Measurements from ENCODE around the gene MGMT.

MGMT gene

GRCh38 chr10:129495698-129496097 lies 28.7 kb downstream of the MGMT start:
- peaks cover 37% of the 10 kb centered on the region for H3K9me3 Mint-ChIP-seq
- no peaks in the 10 kb centered on the region for H3K27me3 Mint-ChIP-seq
- no peak overlapping the region for H3K27ac Mint-ChIP-seq
- no peak overlapping the region for H3K4me3 Mint-ChIP-seq
- DNase-seq: no peak
- ATAC-seq: no peak
- H3K36me3 Mint-ChIP-seq (ENCODE audit: low read depth): peaks cover 54% of the 10 kb centered on the region
- peaks cover 18% of the 10 kb centered on the region for H3K4me1 Mint-ChIP-seq

- DNase-seq: no peak
- Mint-ChIP-seq H3K4me3 (no peak overlapping the region), H3K27ac (no peak overlapping the region), H3K27me3 (no peaks in the 10 kb centered on the region), H3K36me3 (ENCODE audit: low read depth) (peaks cover 52% of the 10 kb centered on the region), H3K9me3 (peaks cover 26% of the 10 kb centered on the region), H3K4me1 (peaks cover 18% of the 10 kb centered on the region)
- ATAC-seq: no peak
Measured at GRCh38 chr10:129497013-129497412, 30.0 kb downstream of the MGMT start.

GRCh38 chr10:129498680-129499079 lies 31.6 kb downstream of the MGMT start:
- Mint-ChIP-seq H3K4me3 (no peak overlapping the region), H3K27me3 (no peaks in the 10 kb centered on the region), H3K36me3 (ENCODE audit: low read depth) (peaks cover 51% of the 10 kb centered on the region), H3K27ac (no peak overlapping the region), H3K9me3 (peaks cover 19% of the 10 kb centered on the region), H3K4me1 (peaks cover 10% of the 10 kb centered on the region)
- DNase-seq (no peak), ATAC-seq (no peak)

GRCh38 chr10:129500617-129501339 lies 33.7 kb downstream of the MGMT start:
- H3K4me3 Mint-ChIP-seq: no peak overlapping the region
- no peak overlapping the region for H3K27ac Mint-ChIP-seq
- no peak for ATAC-seq
- no peak for DNase-seq
- peaks cover 42% of the 10 kb centered on the region for H3K36me3 Mint-ChIP-seq (ENCODE audit: low read depth)
- H3K27me3 Mint-ChIP-seq: no peaks in the 10 kb centered on the region
- H3K9me3 Mint-ChIP-seq: peaks cover 23% of the 10 kb centered on the region
- peaks cover 12% of the 10 kb centered on the region for H3K4me1 Mint-ChIP-seq

GRCh38 chr10:129501652-129502436 lies 34.8 kb downstream of the MGMT start:
- Mint-ChIP-seq H3K4me1 (peaks cover 12% of the 10 kb centered on the region), H3K27ac (no peak overlapping the region), H3K4me3 (no peak overlapping the region), H3K27me3 (no peaks in the 10 kb centered on the region), H3K9me3 (peaks cover 28% of the 10 kb centered on the region), H3K36me3 (ENCODE audit: low read depth) (peaks cover 37% of the 10 kb centered on the region)
- ATAC-seq: no peak
- DNase-seq: no peak

- Mint-ChIP-seq H3K27me3 (no peaks in the 10 kb centered on the region), H3K4me3 (no peak overlapping the region), H3K36me3 (ENCODE audit: low read depth) (peaks cover 34% of the 10 kb centered on the region)
Measured at GRCh38 chr10:129502448-129502847, 35.4 kb downstream of the MGMT start.

GRCh38 chr10:129505500-129506075 lies 38.5 kb downstream of the MGMT start:
- Mint-ChIP-seq H3K36me3 (ENCODE audit: low read depth) (peaks cover 27% of the 10 kb centered on the region), H3K9me3 (peaks cover 24% of the 10 kb centered on the region), H3K4me3 (no peak overlapping the region), H3K4me1 (peaks cover 2% of the 10 kb centered on the region), H3K27ac (no peak overlapping the region), H3K27me3 (no peaks in the 10 kb centered on the region)
- DNase-seq: no peak
- no peak for ATAC-seq

More at GRCh38 chr10:129502448-129502847, 35.4 kb downstream of the MGMT start:
- H3K27ac Mint-ChIP-seq: no peak overlapping the region
- H3K9me3 Mint-ChIP-seq: peaks cover 28% of the 10 kb centered on the region
- no peak for ATAC-seq
- H3K4me1 Mint-ChIP-seq: peaks cover 12% of the 10 kb centered on the region
- DNase-seq: no peak

GRCh38 chr10:129506101-129506797 lies 39.2 kb downstream of the MGMT start:
- DNase-seq (no peak), ATAC-seq (no peak)
- Mint-ChIP-seq H3K27me3 (no peaks in the 10 kb centered on the region), H3K9me3 (peaks cover 25% of the 10 kb centered on the region), H3K36me3 (ENCODE audit: low read depth) (peaks cover 24% of the 10 kb centered on the region), H3K4me1 (peaks cover 2% of the 10 kb centered on the region), H3K27ac (no peak overlapping the region), H3K4me3 (no peak overlapping the region)

- Mint-ChIP-seq H3K36me3 (ENCODE audit: low read depth) (peaks cover 22% of the 10 kb centered on the region), H3K27me3 (no peaks in the 10 kb centered on the region), H3K9me3 (peaks cover 25% of the 10 kb centered on the region), H3K4me3 (no peak overlapping the region), H3K27ac (no peak overlapping the region), H3K4me1 (peaks cover 2% of the 10 kb centered on the region)
- no peak for DNase-seq
- no peak for ATAC-seq
Measured at GRCh38 chr10:129507216-129507889, 40.3 kb downstream of the MGMT start.

GRCh38 chr10:129509155-129509554 lies 42.1 kb downstream of the MGMT start:
- H3K36me3 Mint-ChIP-seq (ENCODE audit: low read depth): peaks cover 22% of the 10 kb centered on the region
- peaks cover 3% of the 10 kb centered on the region for H3K4me1 Mint-ChIP-seq

GRCh38 chr10:129509835-129510234 lies 42.8 kb downstream of the MGMT start:
- no peak for DNase-seq
- Mint-ChIP-seq H3K4me3 (no peak overlapping the region), H3K9me3 (peaks cover 20% of the 10 kb centered on the region), H3K4me1 (peaks cover 5% of the 10 kb centered on the region), H3K27ac (no peak overlapping the region), H3K27me3 (no peaks in the 10 kb centered on the region), H3K36me3 (ENCODE audit: low read depth) (peaks cover 22% of the 10 kb centered on the region)
- no peak for ATAC-seq

More at GRCh38 chr10:129509155-129509554, 42.1 kb downstream of the MGMT start:
- DNase-seq (no peak), ATAC-seq (no peak)
- Mint-ChIP-seq H3K4me3 (no peak overlapping the region), H3K27ac (no peak overlapping the region), H3K27me3 (no peaks in the 10 kb centered on the region), H3K9me3 (peaks cover 25% of the 10 kb centered on the region)

- Mint-ChIP-seq H3K4me3 (no peak overlapping the region), H3K27me3 (no peaks in the 10 kb centered on the region), H3K36me3 (ENCODE audit: low read depth) (peaks cover 20% of the 10 kb centered on the region), H3K4me1 (peaks cover 5% of the 10 kb centered on the region), H3K27ac (no peak overlapping the region), H3K9me3 (peaks cover 17% of the 10 kb centered on the region)
- DNase-seq (no peak), ATAC-seq (no peak)
Measured at GRCh38 chr10:129511086-129511485, 44.0 kb downstream of the MGMT start.

- Mint-ChIP-seq H3K4me3 (no peak overlapping the region), H3K9me3 (peaks cover 12% of the 10 kb centered on the region), H3K27me3 (no peaks in the 10 kb centered on the region), H3K27ac (no peak overlapping the region), H3K4me1 (peaks cover 5% of the 10 kb centered on the region), H3K36me3 (ENCODE audit: low read depth) (peaks cover 20% of the 10 kb centered on the region)
- DNase-seq: no peak
- no peak for ATAC-seq
Measured at GRCh38 chr10:129511758-129512157, 44.7 kb downstream of the MGMT start.

GRCh38 chr10:129513312-129513711 lies 46.3 kb downstream of the MGMT start:
- no peak overlapping the region for H3K4me3 Mint-ChIP-seq
- H3K27ac Mint-ChIP-seq: no peak overlapping the region
- ATAC-seq (no peak), DNase-seq (no peak)
- peaks cover 16% of the 10 kb centered on the region for H3K36me3 Mint-ChIP-seq (ENCODE audit: low read depth)
- H3K27me3 Mint-ChIP-seq: no peaks in the 10 kb centered on the region
- H3K4me1 Mint-ChIP-seq: peaks cover 5% of the 10 kb centered on the region
- H3K9me3 Mint-ChIP-seq: peaks cover 8% of the 10 kb centered on the region

All from activated naive CD8-positive, alpha-beta T cell treated with anti-CD3 and anti-CD28 coated beads, Interleukin-2, amount 50 U/mL, for 24 hours (primary cell).